Panc1 (cell line): Measurements from ENCODE around the gene SLC20A1. TPM values are rescaled to one million over a fixed set of nuclear protein-coding genes. Genes with fewer than 3 reads are reported as not detected.

ENCODE experiments used
- ATAC-seq: fragments of 200-7000 bp; cut with Tn5 transposase; 2 replicates; pipeline ENCODE4 v1.9.1; 2020; ENCODE audit warnings: mild to moderate bottlenecking, moderate library complexity
- BruUV-seq: library from RNA; stranded (reverse); fragments of 400-500 nt; replicated peaks from 2 replicates; lab custom pipeline; 2021; lab: Mats Ljungman, UMichigan
- CTCF ChIA-PET: fragments of 300-600 bp; sonication (Branson Sonifier 250); formaldehyde crosslinking; loops from one replicate; lab custom pipeline; 2022; ENCODE audit warnings: antibody characterized with exemption; lab: Charles Lee
- POLR2A ChIA-PET: fragments of 300-600 bp; sonication (Branson Sonifier 250); formaldehyde crosslinking; loops from one replicate; lab custom pipeline; 2022; ENCODE audit warnings: antibody characterized with exemption; lab: Charles Lee
- DNase-seq: peaks from one replicate; pipeline ENCODE4 v3.0.0-alpha.2; 2010; ENCODE audit warnings: low read depth, low spot score
- H3K27ac ChIP-seq: 2 replicates; pipeline ENCODE4 v1.5.1; 2011; ENCODE audit warnings: mild to moderate bottlenecking, low read length, inconsistent platforms
- H3K27me3 ChIP-seq: fragments of 200-500 bp; sonication (Bioruptor generic); 2 replicates; pipeline ENCODE4 v1.6.0; 2014; ENCODE audit warnings: low read length, inconsistent platforms; ENCODE audit not compliant: control insufficient read depth, insufficient read depth
- H3K36me3 ChIP-seq: fragments of 200-500 bp; sonication (Bioruptor generic); 2 replicates; pipeline ENCODE4 v1.5.1; 2014; ENCODE audit warnings: inconsistent platforms, mild to moderate bottlenecking, low read length, moderate library complexity; ENCODE audit not compliant: control insufficient read depth, insufficient read depth
- H3K4me1 ChIP-seq: 2 replicates; pipeline ENCODE4 v1.5.1; 2011; ENCODE audit warnings: inconsistent platforms, mild to moderate bottlenecking, low read length, moderate library complexity; ENCODE audit not compliant: control insufficient read depth, insufficient read depth
- H3K4me3 ChIP-seq, 2 experiments: 2 replicates each; pipeline ENCODE4 v1.5.1; 2011 to 2012; ENCODE audit warnings: low read depth in 2 of 2, low read length in 2 of 2, mild to moderate bottlenecking in 2 of 2, inconsistent platforms in 1 of 2, moderate library complexity in 1 of 2
- H3K9me3 ChIP-seq: fragments of 200-500 bp; sonication (Bioruptor generic); 2 replicates; pipeline ENCODE4 v1.5.1; 2014; ENCODE audit warnings: low read depth, mild to moderate bottlenecking, inconsistent platforms, low read length, moderate library complexity; ENCODE audit not compliant: control insufficient read depth, insufficient read depth
- CTCF ChIP-seq: fragments of 450-650 bp; IDR thresholded peaks from 2 replicates; pipeline ENCODE4 v1.5.1; 2017; ENCODE audit warnings: mild to moderate bottlenecking
- POLR2AphosphoS5 ChIP-seq: IDR thresholded peaks from 2 replicates; pipeline ENCODE4 v1.6.1; 2012; ENCODE audit warnings: mild to moderate bottlenecking, low read depth, low read length, moderate library complexity
- REST ChIP-seq, 2 experiments: IDR thresholded peaks; 2 replicates each; pipeline ENCODE4 v1.6.1; 2011 to 2012; ENCODE audit warnings: low read depth in 2 of 2, control low read depth in 1 of 2, low read length in 1 of 2, mild to moderate bottlenecking in 1 of 2, moderate library complexity in 1 of 2; ENCODE audit not compliant: insufficient read depth in 1 of 2
- SIN3A ChIP-seq: IDR thresholded peaks from 2 replicates; pipeline ENCODE4 v1.6.1; 2012; ENCODE audit warnings: low read depth, mild to moderate bottlenecking, low read length, moderate library complexity, borderline replicate concordance; ENCODE audit not compliant: insufficient read depth
- TCF7L2 ChIP-seq: IDR thresholded peaks from 2 replicates; pipeline ENCODE4 v1.6.1; 2011; ENCODE audit warnings: mild to moderate bottlenecking, low read depth, low read length, inconsistent platforms
- in situ Hi-C: cut with HindIII; loops from 2 replicates; pipeline ENCODE4 v1.10.0; 2016; ENCODE audit warnings: low sequenced_read_pairs, low pct_unique_long_range_greater_than_20kb
- intact Hi-C: fragments of 100-400 bp; cut with micrococcal nuclease; formaldehyde crosslinking; loops from one replicate; pipeline ENCODE4 v1.10.0; 2022; ENCODE audit not compliant: unreplicated experiment
- total RNA-seq: library from RNA; stranded (reverse); gene quantifications from one replicate; pipeline ENCODE4 v1.2.1, GENCODE V29; 2021; ENCODE audit not compliant: unreplicated experiment

Gene SLC20A1
- total RNA-seq, 1 experiment from 2014 or later = 72.0 TPM

GRCh38 chr2:112682101-112682500 lies 36.4 kb downstream of the SLC20A1 start:
- BruUV-seq = no TSS peak
- ATAC-seq (no peak), DNase-seq (no peak)
- Histone ChIP-seq H3K27ac (no peak overlapping the region), H3K36me3 (no peaks in the 10 kb centered on the region), H3K4me1 (no peaks in the 10 kb centered on the region), H3K27me3 (no peaks in the 10 kb centered on the region), H3K4me3 (no peak overlapping the region), H3K9me3 (no peaks in the 10 kb centered on the region)
- in situ Hi-C loops (no loop called here), intact Hi-C loops (no loop called here)
- CTCF ChIA-PET = no interaction called here
- POLR2A ChIA-PET = interaction anchor here (0.5 kb wide), 1 partner anchor 8 kb away, joined by 13 read pairs; no protein-coding TSS in a partner anchor
- TF ChIP-seq REST (IDR thresholded peaks at IDR 0.05; ENCODE audit: insufficient read depth in 1 of 2, low read depth in 2 of 2, low read length in 1 of 2) = no peak
- TF ChIP-seq SIN3A = no peak
- no peak for TF ChIP-seq CTCF
- no peak for TF ChIP-seq TCF7L2
- TF ChIP-seq POLR2AphosphoS5 = no peak

GRCh38 chr2:112683550-112684414 lies 38.0 kb downstream of the SLC20A1 start:
- DNase-seq (no peak), ATAC-seq (no peak)
- H3K9me3 ChIP-seq = no peaks in the 10 kb centered on the region
- no peak overlapping the region for H3K27ac ChIP-seq
- H3K4me1 ChIP-seq = no peaks in the 10 kb centered on the region
- no peaks in the 10 kb centered on the region for H3K36me3 ChIP-seq
- in situ Hi-C loops (no loop called here), intact Hi-C loops (no loop called here)
- H3K4me3 ChIP-seq = no peak overlapping the region
- CTCF ChIA-PET = interaction anchor here (0.5 to 1.4 kb wide), 3 partner anchors 42 to 210 kb away, joined by 3 read pairs; no protein-coding TSS in a partner anchor
- TF ChIP-seq TCF7L2 (no peak), REST (IDR thresholded peaks at IDR 0.05; ENCODE audit: insufficient read depth in 1 of 2, low read depth in 2 of 2, low read length in 1 of 2) (no peak), CTCF (no peak), POLR2AphosphoS5 (no peak), SIN3A (no peak)
- no peaks in the 10 kb centered on the region for H3K27me3 ChIP-seq
- BruUV-seq = no TSS peak
- POLR2A ChIA-PET = interaction anchor here (0.7 kb wide), 1 partner anchor 22 kb away, joined by 3 read pairs; no protein-coding TSS in a partner anchor
